BLaER1 treated with 17β-estradiol and CSF1 and Interleukin-3, amounts not matched to agents 10 nM and 100 nM (cell line): Measurements from ENCODE around the gene NF1.
"Not testable (repeated sequence)": the region's sequence is repeated elsewhere in the genome, so short reads cannot be mapped to it uniquely, and the experiment has no call there.

Experiments used
- H3K27ac ChIP-seq, 11 experiments: shearing (Covaris generic); formaldehyde crosslinking; 2 replicates each; pipeline ENCODE4 v1.8.1; 2022
- H3K27me3 ChIP-seq, 11 experiments: shearing (Covaris generic); formaldehyde crosslinking; 2 replicates each; pipeline ENCODE4 v1.8.1; 2022
- H3K36me3 ChIP-seq, 11 experiments: shearing (Covaris generic); formaldehyde crosslinking; 2 replicates each; pipeline ENCODE4 v1.8.1; 2022
- H3K4me1 ChIP-seq, 10 experiments: shearing (Covaris generic); formaldehyde crosslinking; 2 replicates each; pipeline ENCODE4 v1.8.1; 2022
- H3K4me2 ChIP-seq, 11 experiments: shearing (Covaris generic); formaldehyde crosslinking; 2 replicates each; pipeline ENCODE4 v1.8.1; 2022
- H3K4me3 ChIP-seq, 10 experiments: shearing (Covaris generic); formaldehyde crosslinking; 2 replicates each; pipeline ENCODE4 v1.8.1; 2022
- H3K9ac ChIP-seq, 11 experiments: shearing (Covaris generic); formaldehyde crosslinking; 2 replicates each; pipeline ENCODE4 v1.8.1; 2022
- H3K9me3 ChIP-seq, 11 experiments: shearing (Covaris generic); formaldehyde crosslinking; replicated peaks in 1 of 11; 2 replicates each; pipeline ENCODE4 v1.8.1; 2022
- H4K20me1 ChIP-seq, 11 experiments: shearing (Covaris generic); formaldehyde crosslinking; 2 replicates each; pipeline ENCODE4 v1.8.1; 2022
- Cebpa-rat ChIP-seq, 11 experiments: shearing (Covaris generic); IDR thresholded peaks; 2 replicates each; pipeline ENCODE4 v1.8.1; 2022

Gene NF1

GRCh38 chr17:31272803-31273202 lies 178.0 kb downstream of the NF1 start:
- no peak for TF ChIP-seq Cebpa-rat (IDR thresholded peaks at IDR 0.05)
- peaks cover 54 to 92% (median 76%) of the 10 kb centered on the region in 11 experiments for H3K36me3 ChIP-seq
- H3K4me2 ChIP-seq: peak overlapping the region in 3 of 11 experiments; percentile 6 to 74 (median 51); a peak in 5 of 22 replicates
- H3K9me3 ChIP-seq: no peaks in the 10 kb centered on the region
- H3K27ac ChIP-seq: peak overlapping the region in 2 of 11 experiments; percentile 34 to 57; a peak in 3 of 22 replicates
- H3K4me3 ChIP-seq: no peak overlapping the region
- no peak overlapping the region for H3K9ac ChIP-seq
- H3K4me1 ChIP-seq: peaks cover 0 to 39% (median 0%) of the 10 kb centered on the region in 10 experiments; a peak in 8 of 20 replicates
- H4K20me1 ChIP-seq: no peaks in the 10 kb centered on the region
- H3K27me3 ChIP-seq: no peaks in the 10 kb centered on the region

- no peaks in the 10 kb centered on the region for H3K9me3 ChIP-seq
- H4K20me1 ChIP-seq: no peaks in the 10 kb centered on the region
- no peaks in the 10 kb centered on the region for H3K27me3 ChIP-seq
Observed at GRCh38 chr17:31273516-31273915, 178.7 kb downstream of the NF1 start.

GRCh38 chr17:31274252-31274651 lies 179.5 kb downstream of the NF1 start:
- peak overlapping the region in 6 of 11 experiments; percentile 28 to 57 (median 34); a peak in 11 of 22 replicates for H3K27ac ChIP-seq

More at GRCh38 chr17:31273516-31273915, 178.7 kb downstream of the NF1 start:
- no peak for TF ChIP-seq Cebpa-rat (IDR thresholded peaks at IDR 0.05)
- Histone ChIP-seq H3K4me1 (peaks cover 0 to 39% (median 0%) of the 10 kb centered on the region in 10 experiments; a peak in 8 of 20 replicates), H3K27ac (peak overlapping the region in 4 of 11 experiments; percentile 28 to 57 (median 34); a peak in 4 of 22 replicates), H3K4me3 (no peak overlapping the region), H3K9ac (no peak overlapping the region), H3K36me3 (peaks cover 48 to 88% (median 71%) of the 10 kb centered on the region in 11 experiments), H3K4me2 (peak overlapping the region in 2 of 11 experiments; percentile 51 to 74; a peak in 4 of 22 replicates)

GRCh38 chr17:31275116-31275515 lies 180.3 kb downstream of the NF1 start:
- peaks cover 0 to 35% (median 0%) of the 10 kb centered on the region in 10 experiments; a peak in 8 of 20 replicates for H3K4me1 ChIP-seq
- H4K20me1 ChIP-seq: no peaks in the 10 kb centered on the region
- no peak for TF ChIP-seq Cebpa-rat (IDR thresholded peaks at IDR 0.05)
- no peaks in the 10 kb centered on the region for H3K9me3 ChIP-seq
- peak overlapping the region in 6 of 11 experiments; percentile 27 to 57 (median 34); a peak in 7 of 22 replicates for H3K27ac ChIP-seq
- H3K27me3 ChIP-seq: no peaks in the 10 kb centered on the region
- H3K36me3 ChIP-seq: peaks cover 40 to 86% (median 61%) of the 10 kb centered on the region in 11 experiments
- H3K9ac ChIP-seq: no peak overlapping the region
- H3K4me3 ChIP-seq: no peak overlapping the region
- H3K4me2 ChIP-seq: peak overlapping the region in 2 of 11 experiments; percentile 58 to 74; a peak in 3 of 22 replicates

More at GRCh38 chr17:31274252-31274651, 179.5 kb downstream of the NF1 start:
- Histone ChIP-seq H3K36me3 (peaks cover 46 to 88% (median 67%) of the 10 kb centered on the region in 11 experiments), H3K4me3 (no peak overlapping the region), H3K4me1 (peaks cover 0 to 39% (median 0%) of the 10 kb centered on the region in 10 experiments; a peak in 8 of 20 replicates), H3K9me3 (no peaks in the 10 kb centered on the region), H3K27me3 (no peaks in the 10 kb centered on the region), H3K4me2 (peak overlapping the region in 6 of 11 experiments; percentile 8 to 74 (median 26); a peak in 8 of 22 replicates), H4K20me1 (no peaks in the 10 kb centered on the region), H3K9ac (no peak overlapping the region)
- peak in 2 of 11 experiments; percentile 25 to 46; a peak in 4 of 22 replicates for TF ChIP-seq Cebpa-rat (IDR thresholded peaks at IDR 0.05)

GRCh38 chr17:31279401-31279800 lies 184.6 kb downstream of the NF1 start:
- H3K36me3 ChIP-seq: peaks cover 36 to 90% (median 62%) of the 10 kb centered on the region in 11 experiments
- no peak overlapping the region for H3K4me3 ChIP-seq
- no peak for TF ChIP-seq Cebpa-rat (IDR thresholded peaks at IDR 0.05)
- H3K9me3 ChIP-seq: 0 out of 22 replicates have a peak, but pooled peaks cover 0 to 5% (median 0%) of the 10 kb centered on the region in 11 experiments
- H4K20me1 ChIP-seq: no peaks in the 10 kb centered on the region
- H3K27me3 ChIP-seq: no peaks in the 10 kb centered on the region
- no peak overlapping the region for H3K27ac ChIP-seq
- H3K4me2 ChIP-seq: no peak overlapping the region
- peaks cover 0 to 10% (median 0%) of the 10 kb centered on the region in 10 experiments; a peak in 7 of 20 replicates for H3K4me1 ChIP-seq
- no peak overlapping the region for H3K9ac ChIP-seq

GRCh38 chr17:31281061-31281460 lies 186.3 kb downstream of the NF1 start:
- Histone ChIP-seq H3K4me3 (no peak overlapping the region), H3K9ac (no peak overlapping the region), H3K27me3 (no peaks in the 10 kb centered on the region), H3K9me3 (0 out of 22 replicates have a peak, but pooled peaks cover 0 to 5% (median 0%) of the 10 kb centered on the region in 11 experiments), H3K36me3 (peaks cover 31 to 95% (median 52%) of the 10 kb centered on the region in 11 experiments), H3K27ac (no peak overlapping the region), H3K4me1 (no peaks in the 10 kb centered on the region), H4K20me1 (no peaks in the 10 kb centered on the region), H3K4me2 (no peak overlapping the region)
- TF ChIP-seq Cebpa-rat (IDR thresholded peaks at IDR 0.05): no peak

GRCh38 chr17:31283841-31284240 lies 189.1 kb downstream of the NF1 start:
- TF ChIP-seq Cebpa-rat (IDR thresholded peaks at IDR 0.05): no peak
- H3K4me3 ChIP-seq: no peak overlapping the region
- H3K9me3 ChIP-seq: 0 out of 22 replicates have a peak, but pooled peaks cover 0 to 5% (median 0%) of the 10 kb centered on the region in 11 experiments
- no peaks in the 10 kb centered on the region for H3K4me1 ChIP-seq
- H3K36me3 ChIP-seq: peaks cover 19 to 93% (median 42%) of the 10 kb centered on the region in 11 experiments; a peak in 20 of 22 replicates
- no peak overlapping the region for H3K9ac ChIP-seq
- H3K27ac ChIP-seq: no peak overlapping the region
- no peak overlapping the region for H3K4me2 ChIP-seq
- no peaks in the 10 kb centered on the region for H4K20me1 ChIP-seq
- H3K27me3 ChIP-seq: no peaks in the 10 kb centered on the region

GRCh38 chr17:31286587-31286986 lies 191.8 kb downstream of the NF1 start:
- H3K9ac ChIP-seq: no peak overlapping the region
- no peak overlapping the region for H3K4me2 ChIP-seq
- peaks cover 0 to 7% (median 0%) of the 10 kb centered on the region in 10 experiments; a peak in 2 of 20 replicates for H3K4me1 ChIP-seq
- H3K9me3 ChIP-seq: 0 out of 22 replicates have a peak, but pooled peaks cover 0 to 5% (median 0%) of the 10 kb centered on the region in 11 experiments
- no peaks in the 10 kb centered on the region for H4K20me1 ChIP-seq
- no peaks in the 10 kb centered on the region for H3K27me3 ChIP-seq
- peaks cover 11 to 85% (median 25%) of the 10 kb centered on the region in 11 experiments; a peak in 21 of 22 replicates for H3K36me3 ChIP-seq
- H3K4me3 ChIP-seq: no peak overlapping the region
- no peak overlapping the region for H3K27ac ChIP-seq
- no peak for TF ChIP-seq Cebpa-rat (IDR thresholded peaks at IDR 0.05)

- H3K9ac ChIP-seq, H3K27me3 ChIP-seq, H3K9me3 ChIP-seq, H4K20me1 ChIP-seq, H3K4me3 ChIP-seq, H3K4me2 ChIP-seq, H3K4me1 ChIP-seq, H3K27ac ChIP-seq: not testable (repeated sequence)
- H3K36me3 ChIP-seq: peaks cover 0 to 84% (median 16%) of the 10 kb centered on the region in 11 experiments; a peak in 21 of 22 replicates
Observed at GRCh38 chr17:31287932-31288331, 193.2 kb downstream of the NF1 start.
